Measurements from ENCODE around the gene BRD7. TPM values are rescaled to one million over a fixed set of nuclear protein-coding genes. Genes with fewer than 3 reads are reported as not detected.
A peak's percentile ranks its signal among the peaks of the same experiment; 100 is the strongest.

BRD7 gene
- total and polyA plus RNA-seq, 2 of the 13 experiments (the other 11 are each of a cell fraction or from before 2014, with no cell fraction given) = 82.3 to 149 TPM

- TF ChIP-seq, protein P1, sequence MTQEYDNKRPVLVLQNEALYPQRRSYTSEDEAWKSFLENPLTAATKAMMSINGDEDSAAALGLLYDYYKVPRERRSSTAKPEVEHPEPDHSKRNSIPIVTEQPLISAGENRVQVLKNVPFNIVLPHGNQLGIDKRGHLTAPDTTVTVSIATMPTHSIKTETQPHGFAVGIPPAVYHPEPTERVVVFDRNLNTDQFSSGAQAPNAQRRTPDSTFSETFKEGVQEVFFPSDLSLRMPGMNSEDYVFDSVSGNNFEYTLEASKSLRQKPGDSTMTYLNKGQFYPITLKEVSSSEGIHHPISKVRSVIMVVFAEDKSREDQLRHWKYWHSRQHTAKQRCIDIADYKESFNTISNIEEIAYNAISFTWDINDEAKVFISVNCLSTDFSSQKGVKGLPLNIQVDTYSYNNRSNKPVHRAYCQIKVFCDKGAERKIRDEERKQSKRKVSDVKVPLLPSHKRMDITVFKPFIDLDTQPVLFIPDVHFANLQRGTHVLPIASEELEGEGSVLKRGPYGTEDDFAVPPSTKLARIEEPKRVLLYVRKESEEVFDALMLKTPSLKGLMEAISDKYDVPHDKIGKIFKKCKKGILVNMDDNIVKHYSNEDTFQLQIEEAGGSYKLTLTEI (CRISPR knock-in tag; conservative IDR thresholded peaks at IDR 0.05) = no peak
- TF ChIP-seq AGO1 (IDR thresholded peaks at IDR 0.05; ENCODE audit: low read depth, low read length, poor library complexity, severe bottlenecking) (no peak), ZNF430 (CRISPR knock-in tag; IDR thresholded peaks at IDR 0.05) (no peak), ZNF138 (CRISPR knock-in tag; IDR thresholded peaks at IDR 0.05; ENCODE audit: low read depth) (no peak), ZBTB38 (CRISPR knock-in tag; IDR thresholded peaks at IDR 0.05) (no peak), MXD4 (CRISPR knock-in tag; IDR thresholded peaks at IDR 0.05) (no peak), PHB2 (IDR thresholded peaks at IDR 0.05; ENCODE audit: partially characterized antibody) (no peak), RNF2 (conservative IDR thresholded peaks at IDR 0.05; ENCODE audit: low read depth) (no peak), NR2F2 (IDR thresholded peaks at IDR 0.05; ENCODE audit: borderline replicate concordance, low read depth) (no peak), ZBTB2 (CRISPR knock-in tag; IDR thresholded peaks at IDR 0.05; ENCODE audit: low read depth) (no peak), EED (CRISPR knock-in tag; IDR thresholded peaks at IDR 0.05) (peak; percentile 54; the same call in 1 of the 2 replicates), ZNF225 (CRISPR knock-in tag; IDR thresholded peaks at IDR 0.05) (no peak), POLR2A (IDR thresholded peaks at IDR 0.05; ENCODE audit: insufficient read depth in 1 of 2, low read depth in 2 of 2, low read length in 2 of 2) (no peak), NFYB (CRISPR knock-in tag; IDR thresholded peaks at IDR 0.05) (no peak), ZNF367 (CRISPR knock-in tag; IDR thresholded peaks at IDR 0.05; ENCODE audit: borderline replicate concordance) (no peak), ZC3H4 (CRISPR knock-in tag; IDR thresholded peaks at IDR 0.05; ENCODE audit: borderline replicate concordance) (no peak)
- TF ChIP-seq, protein P2, sequence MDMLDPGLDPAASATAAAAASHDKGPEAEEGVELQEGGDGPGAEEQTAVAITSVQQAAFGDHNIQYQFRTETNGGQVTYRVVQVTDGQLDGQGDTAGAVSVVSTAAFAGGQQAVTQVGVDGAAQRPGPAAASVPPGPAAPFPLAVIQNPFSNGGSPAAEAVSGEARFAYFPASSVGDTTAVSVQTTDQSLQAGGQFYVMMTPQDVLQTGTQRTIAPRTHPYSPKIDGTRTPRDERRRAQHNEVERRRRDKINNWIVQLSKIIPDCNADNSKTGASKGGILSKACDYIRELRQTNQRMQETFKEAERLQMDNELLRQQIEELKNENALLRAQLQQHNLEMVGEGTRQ (IDR thresholded peaks at IDR 0.05; ENCODE audit: low read depth, low read length) = no peak
- TF ChIP-seq, protein P2 (CRISPR knock-in tag; IDR thresholded peaks at IDR 0.05; ENCODE audit: borderline replicate concordance) = no peak
- TF ChIP-seq, protein P3, sequence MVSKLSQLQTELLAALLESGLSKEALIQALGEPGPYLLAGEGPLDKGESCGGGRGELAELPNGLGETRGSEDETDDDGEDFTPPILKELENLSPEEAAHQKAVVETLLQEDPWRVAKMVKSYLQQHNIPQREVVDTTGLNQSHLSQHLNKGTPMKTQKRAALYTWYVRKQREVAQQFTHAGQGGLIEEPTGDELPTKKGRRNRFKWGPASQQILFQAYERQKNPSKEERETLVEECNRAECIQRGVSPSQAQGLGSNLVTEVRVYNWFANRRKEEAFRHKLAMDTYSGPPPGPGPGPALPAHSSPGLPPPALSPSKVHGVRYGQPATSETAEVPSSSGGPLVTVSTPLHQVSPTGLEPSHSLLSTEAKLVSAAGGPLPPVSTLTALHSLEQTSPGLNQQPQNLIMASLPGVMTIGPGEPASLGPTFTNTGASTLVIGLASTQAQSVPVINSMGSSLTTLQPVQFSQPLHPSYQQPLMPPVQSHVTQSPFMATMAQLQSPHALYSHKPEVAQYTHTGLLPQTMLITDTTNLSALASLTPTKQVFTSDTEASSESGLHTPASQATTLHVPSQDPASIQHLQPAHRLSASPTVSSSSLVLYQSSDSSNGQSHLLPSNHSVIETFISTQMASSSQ (IDR thresholded peaks at IDR 0.05; ENCODE audit: low read depth) = no peak
- TF ChIP-seq, protein P3 (CRISPR knock-in tag; IDR thresholded peaks at IDR 0.05; ENCODE audit: borderline replicate concordance) = 0 out of 2 replicates have a peak, but pooled peaks have one; percentile 6
- TF ChIP-seq, protein P4, sequence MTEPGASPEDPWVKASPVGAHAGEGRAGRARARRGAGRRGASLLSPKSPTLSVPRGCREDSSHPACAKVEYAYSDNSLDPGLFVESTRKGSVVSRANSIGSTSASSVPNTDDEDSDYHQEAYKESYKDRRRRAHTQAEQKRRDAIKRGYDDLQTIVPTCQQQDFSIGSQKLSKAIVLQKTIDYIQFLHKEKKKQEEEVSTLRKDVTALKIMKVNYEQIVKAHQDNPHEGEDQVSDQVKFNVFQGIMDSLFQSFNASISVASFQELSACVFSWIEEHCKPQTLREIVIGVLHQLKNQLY (CRISPR knock-in tag; IDR thresholded peaks at IDR 0.05) = no peak
Observed at GRCh38 chr16:50381679-50382440, 13.1 kb upstream of the BRD7 start (continued).

All from HepG2 (cell line).